H9 (cell line): ENCODE measurements around the gene URAD. TPM values are rescaled to one million over a fixed set of nuclear protein-coding genes. Genes with fewer than 3 reads are reported as not detected.

ENCODE experiments used
- DNase-seq: peaks from one replicate; pipeline ENCODE4 v3.0.0-alpha.2; 2017
- H2AFZ ChIP-seq: one replicate; pipeline ENCODE4 v1.6.1; 2013; ENCODE audit warnings: mild to moderate bottlenecking, low read length, control low read depth, moderate library complexity
- H2AK5ac ChIP-seq: 2 replicates; pipeline ENCODE4 v1.6.1; 2013; ENCODE audit warnings: low read length, control low read depth, mixed read lengths; ENCODE audit not compliant: insufficient read length
- H2BK120ac ChIP-seq: one replicate; pipeline ENCODE4 v1.6.1; 2013; ENCODE audit warnings: low read depth, mild to moderate bottlenecking, low read length, control low read depth, inconsistent platforms; ENCODE audit not compliant: poor library complexity, severe bottlenecking
- H2BK12ac ChIP-seq: 2 replicates; pipeline ENCODE4 v1.6.1; 2013; ENCODE audit warnings: low read length, control low read depth, mixed read lengths, low read depth; ENCODE audit not compliant: insufficient read length
- H2BK15ac ChIP-seq: 2 replicates; pipeline ENCODE4 v1.6.1; 2013; ENCODE audit warnings: low read depth, low read length, control low read depth
- H2BK20ac ChIP-seq: one replicate; pipeline ENCODE4 v1.6.1; 2013; ENCODE audit warnings: low read depth, mild to moderate bottlenecking, low read length, control low read depth, inconsistent platforms; ENCODE audit not compliant: poor library complexity, severe bottlenecking
- H2BK5ac ChIP-seq: 2 replicates; pipeline ENCODE4 v1.6.1; 2013; ENCODE audit warnings: low read length, control low read depth, mixed read lengths; ENCODE audit not compliant: insufficient read length
- H3K14ac ChIP-seq: 2 replicates; pipeline ENCODE4 v1.6.1; 2013; ENCODE audit warnings: low read length, control low read depth; ENCODE audit not compliant: insufficient read depth
- H3K18ac ChIP-seq: 2 replicates; pipeline ENCODE4 v1.6.1; 2013; ENCODE audit warnings: low read depth, mild to moderate bottlenecking, mixed read lengths, low read length, control low read depth; ENCODE audit not compliant: insufficient read length
- H3K23ac ChIP-seq: 2 replicates; pipeline ENCODE4 v1.6.1; 2013; ENCODE audit warnings: low read length, control low read depth, mixed read lengths, low read depth; ENCODE audit not compliant: insufficient read length
- H3K23me2 ChIP-seq: 2 replicates; pipeline ENCODE4 v1.6.1; 2013; ENCODE audit warnings: low read depth, mild to moderate bottlenecking, mixed read lengths, low read length, control low read depth; ENCODE audit not compliant: insufficient read length, poor library complexity, severe bottlenecking
- H3K27ac ChIP-seq: 2 replicates; pipeline ENCODE4 v1.5.1; 2013; ENCODE audit warnings: low read length, control low read depth, mixed read lengths, low read depth; ENCODE audit not compliant: insufficient read length
- H3K27me3 ChIP-seq: 2 replicates; pipeline ENCODE4 v1.6.1; 2013; ENCODE audit warnings: low read length, control low read depth, inconsistent platforms; ENCODE audit not compliant: insufficient read depth
- H3K4ac ChIP-seq: 2 replicates; pipeline ENCODE4 v1.6.1; 2013; ENCODE audit warnings: low read depth, mild to moderate bottlenecking, control low read depth, inconsistent platforms, low read length, moderate library complexity
- H3K4me1 ChIP-seq: 2 replicates; pipeline ENCODE4 v1.6.1; 2013; ENCODE audit warnings: low read length, control low read depth, inconsistent platforms; ENCODE audit not compliant: insufficient read depth
- H3K4me2 ChIP-seq: 2 replicates; pipeline ENCODE4 v1.6.1; 2013; ENCODE audit warnings: low read length, control low read depth, mixed read lengths; ENCODE audit not compliant: insufficient read length, insufficient read depth
- H3K56ac ChIP-seq: 2 replicates; pipeline ENCODE4 v1.6.1; 2013; ENCODE audit warnings: low read depth, mild to moderate bottlenecking, mixed read lengths, low read length, control low read depth; ENCODE audit not compliant: insufficient read length
- H3K79me1 ChIP-seq: 2 replicates; pipeline ENCODE4 v1.6.1; 2013; ENCODE audit warnings: low read depth, mild to moderate bottlenecking, moderate library complexity, low read length, control low read depth, inconsistent platforms; ENCODE audit not compliant: insufficient read depth, poor library complexity, severe bottlenecking
- H3K79me2 ChIP-seq: 2 replicates; pipeline ENCODE4 v1.6.1; 2013; ENCODE audit warnings: low read length, control low read depth, inconsistent platforms; ENCODE audit not compliant: insufficient read depth
- H3K9ac ChIP-seq: 2 replicates; pipeline ENCODE4 v1.6.1; 2013; ENCODE audit warnings: low read length, control low read depth, mixed read lengths; ENCODE audit not compliant: insufficient read length; ENCODE audit errors: extremely low read depth
- H3K9me3 ChIP-seq: one replicate; pipeline ENCODE4 v1.6.1; 2013; ENCODE audit warnings: low read depth, low read length, inconsistent platforms; ENCODE audit not compliant: control insufficient read depth
- H3T11ph ChIP-seq: one replicate; pipeline ENCODE4 v1.6.1; 2013; ENCODE audit warnings: mild to moderate bottlenecking, low read length, control low read depth, inconsistent platforms
- H4K20me1 ChIP-seq: one replicate; pipeline ENCODE4 v1.6.1; 2013; ENCODE audit not compliant: control insufficient read depth, insufficient read length, insufficient read depth
- H4K5ac ChIP-seq: 2 replicates; pipeline ENCODE4 v1.6.1; 2013; ENCODE audit warnings: low read depth, mild to moderate bottlenecking, mixed read lengths, low read length, control low read depth; ENCODE audit not compliant: insufficient read length
- H4K8ac ChIP-seq: replicated peaks from 2 replicates; pipeline ENCODE4 v1.6.1; 2013; ENCODE audit warnings: low read length, control low read depth, mixed read lengths, low read depth; ENCODE audit not compliant: insufficient read length
- H4K91ac ChIP-seq: 2 replicates; pipeline ENCODE4 v1.6.1; 2013; ENCODE audit warnings: low read depth, mild to moderate bottlenecking, moderate library complexity, mixed read lengths, low read length, control low read depth; ENCODE audit not compliant: insufficient read length
- H3K27ac Mint-ChIP-seq, 3 experiments: 2 replicates in 2 of 3; 3 replicates in 1 of 3; pipeline ENCODE4 v1.8.0; 2020 to 2021; ENCODE audit warnings: mixed read lengths in 3 of 3, mild to moderate bottlenecking in 1 of 3, moderate library complexity in 1 of 3
- H3K27me3 Mint-ChIP-seq: 2 replicates; pipeline ENCODE4 v1.8.0; 2021; ENCODE audit warnings: low read depth, mild to moderate bottlenecking, moderate library complexity, mixed read lengths
- H3K36me3 Mint-ChIP-seq, 3 experiments: 2 replicates in 2 of 3; 3 replicates in 1 of 3; pipeline ENCODE4 v1.8.0; 2020 to 2021; ENCODE audit warnings: low read depth in 3 of 3, mixed read lengths in 3 of 3; ENCODE audit not compliant: insufficient read depth in 1 of 3
- H3K4me1 Mint-ChIP-seq, 2 experiments: 2 replicates each; pipeline ENCODE4 v1.8.0; 2020; ENCODE audit warnings: mixed read lengths in 2 of 2
- H3K4me3 Mint-ChIP-seq, 2 experiments: 2 replicates in 1 of 2; 3 replicates in 1 of 2; pipeline ENCODE4 v1.8.0; 2020 to 2021; ENCODE audit warnings: mild to moderate bottlenecking in 2 of 2, mixed read lengths in 2 of 2, moderate library complexity in 1 of 2
- H3K9me3 Mint-ChIP-seq, 2 experiments: 2 replicates in 1 of 2; 3 replicates in 1 of 2; pipeline ENCODE4 v1.8.0; 2020; ENCODE audit warnings: mild to moderate bottlenecking in 2 of 2, mixed read lengths in 2 of 2, moderate library complexity in 1 of 2
- CTCF ChIP-seq: fragments of 200-600 bp; sonication (generic); conservative IDR thresholded peaks from 3 replicates; pipeline ENCODE4 v1.8.0; 2021; ENCODE audit warnings: antibody characterized with exemption, mild to moderate bottlenecking
- WGBS: extraction: QIAGEN DNeasy Blood & Tissue Kit; methylation state at CpG from one replicate; pipeline ENCODE4 v1.1.7; 2013; ENCODE audit warnings: missing lambda C conversion rate, low lambda C conversion rate, mixed read lengths; ENCODE audit not compliant: insufficient read length; ENCODE audit errors: extremely low coverage; 5-methylcytosine and 5-hydroxymethylcytosine counted together
- total RNA-seq: library from RNA; stranded (reverse); gene quantifications from 2 replicates; pipeline ENCODE4 v1.2.1, GENCODE V29; 2021

URAD gene
- total RNA-seq, 1 experiment from 2014 or later = not detected

- Histone ChIP-seq H3K79me2 (no peaks in the 10 kb centered on the region), H3K27me3 (no peaks in the 10 kb centered on the region), H3K27ac (no peak overlapping the region), H2BK120ac (no peak overlapping the region), H3K23me2 (no peaks in the 10 kb centered on the region), H3K79me1 (no peaks in the 10 kb centered on the region), H2BK15ac (no peak overlapping the region), H2BK5ac (no peak overlapping the region), H3K4me1 (no peaks in the 10 kb centered on the region), H3K18ac (no peak overlapping the region), H3K56ac (no peak overlapping the region), H3K23ac (no peak overlapping the region), H4K20me1 (no peaks in the 10 kb centered on the region), H3K9ac (no peak overlapping the region), H3K14ac (no peak overlapping the region), H2BK20ac (no peak overlapping the region), H3K4me2 (no peak overlapping the region), H4K5ac (no peak overlapping the region), H3T11ph (no peak overlapping the region), H3K4ac (no peak overlapping the region), H2AFZ (no peak overlapping the region), H3K9me3 (no peaks in the 10 kb centered on the region), H4K91ac (no peak overlapping the region), H2BK12ac (no peak overlapping the region), H2AK5ac (no peak overlapping the region), H4K8ac (no peak overlapping the region)
- no CpG with 5 or more reads among the region's 2 CpGs for WGBS
- Mint-ChIP-seq H3K4me1 (peaks cover 3 to 7% of the 10 kb centered on the region in 2 experiments; a peak in 2 of 4 replicates), H3K27me3 (peaks cover 9% of the 10 kb centered on the region), H3K27ac (no peak overlapping the region), H3K36me3 (peaks cover 0 to 5% (median 4%) of the 10 kb centered on the region in 3 experiments; a peak in 4 of 7 replicates), H3K4me3 (no peak overlapping the region), H3K9me3 (peaks cover 4 to 6% of the 10 kb centered on the region in 2 experiments)
- TF ChIP-seq CTCF = no peak
- DNase-seq = no peak
Observed at GRCh38 chr13:28037399-28037798, 48.9 kb upstream of the URAD start.
